HG02588 (cell line): Measurements from ENCODE around the gene BMPER.

ENCODE experiments used
- ATAC-seq: cut with Tn5 transposase; IDR thresholded peaks from one replicate; pipeline ENCODE4 v1.9.1; 2021; ENCODE audit warnings: mild to moderate bottlenecking, moderate library complexity; ENCODE audit not compliant: unreplicated experiment

Gene BMPER

DNA sequence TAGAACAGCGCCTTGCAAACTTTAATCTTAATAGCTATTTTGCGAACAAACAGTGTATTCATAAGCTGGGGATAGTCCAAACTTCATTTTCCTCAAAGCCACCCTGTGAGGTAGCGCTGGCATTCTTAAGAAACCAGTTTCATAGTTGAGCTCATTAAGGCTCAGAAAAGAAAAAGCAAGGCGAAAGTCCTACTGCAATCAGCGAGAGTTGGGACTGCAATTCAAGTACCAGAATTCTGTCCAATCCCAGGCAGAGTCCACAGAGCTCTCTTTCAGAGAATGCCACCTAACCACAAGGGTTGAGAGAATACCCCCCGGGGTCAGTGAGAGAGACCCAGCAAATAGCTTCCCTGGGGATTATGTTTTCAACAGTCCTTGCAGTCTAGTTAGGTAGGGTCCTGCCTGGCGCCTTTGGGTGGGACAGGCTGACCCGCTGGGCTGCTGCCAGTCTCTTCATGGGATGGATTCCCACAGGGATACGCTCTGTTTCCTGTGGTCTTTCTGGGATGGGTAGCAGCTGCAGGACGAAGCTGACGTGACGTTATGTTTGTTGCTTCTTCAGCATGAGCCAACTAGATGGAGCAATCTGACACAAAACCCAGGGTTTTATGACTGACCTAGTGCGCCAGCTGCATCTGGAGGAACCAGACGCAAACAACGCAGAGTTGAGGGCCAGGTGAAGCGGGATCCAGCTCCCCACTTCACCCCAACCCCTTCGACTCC, 16.0 kb downstream of the BMPER start:
- ATAC-seq = no peak

DNA sequence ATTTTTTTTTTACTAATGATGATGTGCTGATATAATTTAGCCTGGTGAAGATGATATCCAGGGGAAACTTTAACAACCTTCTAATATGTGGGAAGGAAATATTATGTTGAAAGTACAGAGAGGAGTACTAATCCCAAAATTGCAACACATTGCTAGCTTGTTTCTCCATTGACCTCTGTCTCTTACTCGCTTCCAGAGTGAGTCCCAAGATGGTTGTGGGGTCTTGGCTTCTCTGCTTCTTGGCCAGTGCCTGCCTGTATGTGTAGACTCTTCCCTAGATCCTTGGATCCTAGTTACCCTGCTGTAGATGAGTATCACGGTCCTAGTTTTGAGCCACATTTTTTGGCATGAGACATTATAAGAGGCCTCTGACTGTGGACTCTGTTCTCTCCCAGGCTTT, 17.5 kb downstream of the BMPER start:
- ATAC-seq = no peak

DNA sequence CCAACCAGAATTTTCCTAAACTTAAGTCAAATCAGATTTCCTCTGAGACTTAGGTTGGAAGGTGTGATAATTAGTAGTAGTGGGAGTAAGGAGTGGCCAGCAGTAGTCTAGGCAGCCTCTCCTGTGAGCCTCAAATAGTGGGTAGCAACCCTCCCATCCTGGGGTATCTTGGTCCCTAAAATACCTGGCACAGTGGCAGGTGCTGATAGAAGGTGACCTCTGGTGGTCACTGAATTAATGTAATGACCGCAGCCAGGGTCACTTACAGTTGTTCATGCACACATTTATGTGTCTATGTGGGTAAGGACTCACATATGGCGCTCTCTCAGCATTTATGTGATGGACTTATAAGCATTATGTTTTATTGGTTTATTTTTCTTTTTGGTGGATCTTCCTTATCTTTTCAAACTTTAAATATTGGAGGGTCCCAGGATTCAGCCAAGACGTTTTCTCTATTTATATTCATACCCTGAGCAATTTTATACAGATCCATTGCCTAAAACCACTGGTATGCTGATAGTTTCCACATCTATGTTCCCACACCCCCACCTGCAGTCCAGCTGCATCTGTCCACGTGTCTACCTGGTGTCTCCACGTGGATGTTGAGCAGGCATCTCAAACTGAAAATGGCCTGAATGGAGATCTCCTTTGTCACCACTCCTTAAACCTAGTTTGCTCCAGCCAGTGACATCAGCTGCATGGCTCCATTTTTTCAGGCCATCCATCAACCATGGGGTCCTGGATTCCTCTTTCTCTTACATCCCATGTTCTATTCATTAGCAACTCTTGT, 18.3 kb downstream of the BMPER start:
- no peak for ATAC-seq

- no peak for ATAC-seq
Observed at GRCh38 chr7:33926535-33926934, 21.2 kb downstream of the BMPER start.

DNA sequence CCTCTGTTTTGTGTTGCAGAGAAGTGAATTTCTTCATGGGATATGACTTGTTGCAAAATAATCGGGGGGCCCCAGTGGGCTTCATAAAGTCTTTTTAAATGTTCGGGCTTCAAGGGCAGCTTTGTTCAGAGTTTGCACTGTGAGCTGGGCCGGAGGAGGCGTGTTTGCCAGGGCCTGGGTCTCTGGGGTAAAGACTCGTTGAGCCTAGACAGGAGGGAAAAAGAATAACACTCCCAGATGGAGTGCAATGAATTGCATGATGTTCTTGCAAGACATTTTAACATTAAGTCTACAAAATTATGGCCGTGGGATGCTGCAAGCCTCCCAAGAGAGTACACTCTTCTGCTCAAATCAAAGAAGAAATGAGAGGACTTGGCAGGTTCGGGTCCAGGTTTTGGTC, 23.6 kb downstream of the BMPER start:
- ATAC-seq = no peak

DNA sequence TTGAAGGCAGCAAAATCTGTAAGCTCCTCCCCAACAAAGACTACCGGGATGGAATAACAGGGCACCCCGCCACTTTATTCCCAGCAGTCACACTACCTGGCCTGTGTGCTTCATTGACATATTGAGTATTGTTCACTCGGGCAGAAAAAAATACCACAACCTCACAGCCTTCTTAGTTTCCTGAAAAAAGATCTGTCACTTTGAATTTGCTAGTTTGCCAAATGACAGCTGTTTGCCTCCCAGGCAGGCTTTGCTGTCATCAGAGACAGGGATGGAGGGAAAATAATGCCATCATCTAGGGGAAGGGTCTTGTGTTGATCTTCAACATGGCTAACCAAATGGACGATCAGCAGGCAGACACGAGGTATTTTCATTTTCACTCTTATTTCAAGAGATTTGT, 26.9 kb downstream of the BMPER start:
- ATAC-seq = no peak

- no peak for ATAC-seq
Observed at GRCh38 chr7:33932832-33933468, 27.6 kb downstream of the BMPER start.

GRCh38 chr7:33933611-33934281, 28.4 kb downstream of the BMPER start:
- no peak for ATAC-seq

DNA sequence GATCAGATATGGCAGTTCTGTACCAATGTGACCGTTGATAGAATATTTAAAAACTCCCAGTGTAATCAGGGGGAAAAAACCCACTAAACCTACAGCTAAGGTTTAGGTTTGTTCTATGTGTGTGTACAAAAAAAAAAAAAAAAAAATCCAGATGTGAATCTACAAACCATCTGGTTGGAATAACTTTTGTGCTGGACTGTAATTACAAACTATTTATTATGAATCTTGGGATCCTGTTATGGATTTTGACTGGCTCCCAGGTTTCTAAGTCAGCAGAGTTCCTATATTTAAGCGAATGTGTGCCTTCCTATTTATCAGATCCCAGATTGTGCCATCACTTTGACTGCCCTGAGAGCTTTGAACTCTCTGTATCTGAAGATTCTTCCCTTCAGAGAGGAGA, 29.1 kb downstream of the BMPER start:
- ATAC-seq = no peak

DNA sequence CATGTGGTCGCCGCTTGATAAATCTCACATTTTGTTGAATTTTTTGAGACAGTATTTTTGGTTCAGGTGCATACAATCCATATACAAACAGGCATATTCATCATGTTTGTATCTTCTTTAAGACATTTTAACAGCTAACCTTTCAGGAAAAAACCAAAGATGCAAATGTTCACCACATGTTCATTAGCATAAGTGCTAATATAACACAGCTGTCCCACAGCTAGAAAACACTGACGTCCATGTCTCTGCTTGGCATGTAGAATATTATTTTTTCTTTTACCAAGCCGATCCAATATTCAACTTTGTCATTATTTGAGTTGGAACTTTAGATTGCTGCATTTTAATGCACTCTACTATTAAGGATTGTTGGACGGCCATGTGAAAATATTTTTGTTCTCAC, 31.2 kb downstream of the BMPER start:
- ATAC-seq = no peak

DNA sequence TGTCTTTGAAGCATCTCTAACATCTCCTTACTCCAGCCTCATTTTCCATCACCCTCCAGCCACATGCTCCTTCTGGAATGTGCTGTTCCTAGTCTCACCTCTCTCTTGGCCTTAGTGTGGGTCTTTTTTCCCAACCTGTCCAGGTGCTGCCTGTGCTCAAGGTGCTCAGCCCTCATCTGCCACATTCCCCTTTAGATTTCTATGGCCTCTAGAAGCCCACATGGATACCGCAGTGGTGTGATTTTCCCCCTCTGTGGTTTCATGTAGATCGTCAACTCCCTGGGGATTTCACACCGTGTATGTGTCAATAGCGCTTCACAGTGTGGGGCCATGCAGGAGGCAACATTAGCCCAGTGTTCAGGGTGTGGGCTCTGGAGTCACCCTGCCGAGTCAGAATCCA, 32.5 kb downstream of the BMPER start:
- no peak for ATAC-seq

- no peak for ATAC-seq
Observed at GRCh38 chr7:33939121-33939520, 33.8 kb downstream of the BMPER start.

- no peak for ATAC-seq
Observed at GRCh38 chr7:33940503-33940902, 35.2 kb downstream of the BMPER start.

DNA sequence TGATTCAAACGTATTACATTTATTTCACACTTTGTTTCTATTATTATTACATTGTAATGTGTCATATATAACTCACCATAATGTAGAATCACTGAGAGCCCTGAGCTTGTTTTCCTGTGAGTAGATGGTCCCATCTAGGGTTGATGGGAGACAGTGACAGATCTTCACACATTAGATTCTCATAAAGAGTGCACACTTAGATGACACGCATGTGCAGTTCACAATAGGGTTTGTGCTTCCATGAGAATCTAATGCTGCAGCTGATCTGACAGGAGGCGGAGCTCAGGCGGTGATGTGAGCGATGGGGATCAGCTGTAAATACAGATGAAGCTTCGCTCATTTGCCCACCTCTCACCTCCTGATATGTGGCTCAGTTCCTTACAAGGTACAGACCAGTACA, 36.1 kb downstream of the BMPER start:
- no peak for ATAC-seq

DNA sequence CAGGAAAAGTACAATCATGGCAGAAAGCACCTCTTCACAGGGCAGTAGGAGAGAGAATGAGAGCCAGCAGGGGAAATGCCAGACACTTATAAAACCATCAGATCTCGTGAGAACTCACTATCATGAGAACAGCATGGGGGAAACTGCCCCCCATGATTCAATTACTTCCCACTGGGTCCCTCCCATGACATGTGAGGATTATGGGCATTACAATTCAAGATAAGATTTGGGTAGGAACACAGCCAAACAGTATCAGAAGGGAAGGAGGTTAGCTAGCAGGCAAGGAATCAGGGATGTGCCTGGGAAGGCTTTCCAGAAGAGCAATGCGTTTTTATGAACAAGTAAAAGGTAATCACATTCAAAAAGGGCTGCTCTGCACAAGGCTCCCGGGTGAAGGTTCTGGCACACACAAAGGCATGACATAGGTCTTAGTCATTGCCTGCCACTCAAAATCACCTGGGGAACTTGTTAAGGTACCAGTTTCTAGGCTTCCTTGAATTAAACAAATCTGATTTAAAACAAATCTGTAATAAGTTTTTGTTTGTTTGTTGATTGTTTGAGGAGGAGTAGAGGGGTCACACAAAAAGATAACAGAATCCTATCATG, 40.9 kb downstream of the BMPER start:
- no peak for ATAC-seq

GRCh38 chr7:33950047-33950714, 44.8 kb downstream of the BMPER start:
- no peak for ATAC-seq

DNA sequence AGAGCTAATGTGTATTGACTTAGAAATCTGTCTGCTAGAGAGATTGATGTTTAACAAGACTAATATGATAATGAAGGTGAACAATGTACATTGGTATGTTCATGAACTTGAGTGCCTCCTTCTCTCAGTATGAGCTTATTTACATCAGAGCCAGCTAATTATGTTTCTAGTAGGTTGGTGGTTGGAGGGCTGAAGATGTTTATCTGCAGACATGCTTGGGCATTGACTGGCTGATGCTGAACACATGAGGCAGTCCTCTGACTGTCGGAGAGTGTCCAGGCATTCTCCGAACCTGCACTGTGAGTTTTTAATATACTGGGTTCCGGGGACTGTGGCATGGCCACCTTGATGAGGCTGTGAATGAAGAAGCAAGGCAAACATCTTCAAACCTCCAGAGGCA, 47.5 kb downstream of the BMPER start:
- no peak for ATAC-seq

- ATAC-seq = no peak
Observed at GRCh38 chr7:33958104-33958503, 52.8 kb downstream of the BMPER start.

DNA sequence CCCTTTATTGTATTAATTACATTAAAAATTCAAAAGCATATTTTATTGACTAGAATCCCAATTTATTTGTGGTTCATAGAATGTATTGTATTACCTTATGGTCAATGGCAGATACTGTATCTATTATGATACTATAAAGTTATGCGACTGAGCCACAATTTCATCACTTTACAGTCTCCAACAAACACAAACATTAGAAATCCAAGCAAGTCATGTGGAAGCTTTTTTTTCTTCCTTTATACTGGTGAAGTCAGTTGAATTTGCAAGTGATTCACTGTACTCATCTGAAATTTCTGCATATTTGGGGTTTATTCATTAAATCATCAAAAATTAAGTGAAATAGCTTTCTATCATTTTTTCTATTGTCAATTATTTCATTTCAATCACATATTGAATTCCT, 54.3 kb downstream of the BMPER start:
- ATAC-seq = no peak

DNA sequence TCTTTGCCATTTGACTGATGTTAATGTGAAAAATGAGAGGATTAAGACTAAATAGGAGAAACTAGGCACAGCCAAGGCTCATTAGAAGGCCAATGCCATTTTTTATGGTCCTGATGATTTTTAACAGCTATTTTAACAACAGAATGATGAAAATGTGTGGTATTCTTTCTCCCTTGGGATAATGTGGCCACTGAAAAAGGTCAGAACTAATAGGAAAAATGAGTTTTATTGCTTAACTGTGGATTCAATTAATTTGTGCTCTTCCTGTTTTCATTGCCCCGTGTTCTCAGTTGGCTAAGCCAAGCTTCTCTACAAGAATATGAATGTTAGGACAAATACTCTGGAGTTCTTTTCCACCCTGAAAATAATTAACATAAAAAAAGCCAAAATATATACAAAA, 56.6 kb downstream of the BMPER start:
- no peak for ATAC-seq
